ENCODE data around the gene TMED6. TPM values are rescaled to one million over a fixed set of nuclear protein-coding genes. Genes with fewer than 3 reads are reported as not detected.

The TMED6 gene
- total RNA-seq, 2 donors from 2014 or later = 3.6 to 6.0 TPM

DNA sequence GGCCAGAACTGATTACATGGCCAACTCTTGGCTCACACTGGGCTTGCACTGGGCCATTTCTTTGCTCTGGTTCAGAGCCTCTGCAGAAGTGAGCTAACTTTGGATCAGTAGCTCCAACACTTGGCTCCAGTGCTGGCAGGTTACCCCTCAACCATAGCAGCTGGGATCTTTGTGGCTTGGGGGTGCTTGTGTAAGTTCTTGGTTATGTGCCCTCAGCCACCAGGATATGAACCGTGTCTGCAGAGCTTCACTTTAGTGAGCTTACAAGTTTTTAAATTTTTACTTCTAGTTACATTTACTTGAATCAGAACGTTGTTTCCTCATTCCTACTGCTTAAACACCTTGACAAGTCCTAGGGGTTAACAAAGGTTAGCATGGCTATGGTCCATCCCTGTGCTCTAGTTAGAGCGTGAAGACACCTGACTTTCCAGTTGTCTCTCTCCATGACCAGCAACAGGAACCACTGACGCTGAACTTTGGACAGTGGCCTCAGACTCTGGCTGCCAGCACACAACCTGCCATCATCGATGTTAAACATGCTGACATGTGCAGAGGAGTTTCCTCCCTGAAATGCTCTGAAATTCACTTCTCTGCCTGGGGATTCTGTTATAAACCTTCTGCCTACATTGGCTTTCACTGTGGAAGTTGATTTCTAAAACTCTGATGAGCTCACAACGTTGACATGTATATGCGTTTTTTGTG lies 25.3 kb downstream of the TMED6 start:
- Histone ChIP-seq H3K36me3 (peaks cover 11% of the 10 kb centered on the region), H3K27me3 (no peaks in the 10 kb centered on the region), H3K4me3 (no peak overlapping the region), H3K9ac (ENCODE audit: low read depth in 2 of 2, low read length in 2 of 2) (peak overlapping the region in 1 of 2 donors; percentile 21), H3K9me3 (no peaks in the 10 kb centered on the region), H3K4me1 (peaks cover 35% of the 10 kb centered on the region), H3K27ac (peak overlapping the region; percentile 19)
- intact Hi-C loops (cut with DNase I) = no loop called here
- TF ChIP-seq, protein P1, sequence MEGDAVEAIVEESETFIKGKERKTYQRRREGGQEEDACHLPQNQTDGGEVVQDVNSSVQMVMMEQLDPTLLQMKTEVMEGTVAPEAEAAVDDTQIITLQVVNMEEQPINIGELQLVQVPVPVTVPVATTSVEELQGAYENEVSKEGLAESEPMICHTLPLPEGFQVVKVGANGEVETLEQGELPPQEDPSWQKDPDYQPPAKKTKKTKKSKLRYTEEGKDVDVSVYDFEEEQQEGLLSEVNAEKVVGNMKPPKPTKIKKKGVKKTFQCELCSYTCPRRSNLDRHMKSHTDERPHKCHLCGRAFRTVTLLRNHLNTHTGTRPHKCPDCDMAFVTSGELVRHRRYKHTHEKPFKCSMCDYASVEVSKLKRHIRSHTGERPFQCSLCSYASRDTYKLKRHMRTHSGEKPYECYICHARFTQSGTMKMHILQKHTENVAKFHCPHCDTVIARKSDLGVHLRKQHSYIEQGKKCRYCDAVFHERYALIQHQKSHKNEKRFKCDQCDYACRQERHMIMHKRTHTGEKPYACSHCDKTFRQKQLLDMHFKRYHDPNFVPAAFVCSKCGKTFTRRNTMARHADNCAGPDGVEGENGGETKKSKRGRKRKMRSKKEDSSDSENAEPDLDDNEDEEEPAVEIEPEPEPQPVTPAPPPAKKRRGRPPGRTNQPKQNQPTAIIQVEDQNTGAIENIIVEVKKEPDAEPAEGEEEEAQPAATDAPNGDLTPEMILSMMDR (IDR thresholded peaks at IDR 0.05) = no peak
- peak; percentile 72 for DNase-seq

DNA sequence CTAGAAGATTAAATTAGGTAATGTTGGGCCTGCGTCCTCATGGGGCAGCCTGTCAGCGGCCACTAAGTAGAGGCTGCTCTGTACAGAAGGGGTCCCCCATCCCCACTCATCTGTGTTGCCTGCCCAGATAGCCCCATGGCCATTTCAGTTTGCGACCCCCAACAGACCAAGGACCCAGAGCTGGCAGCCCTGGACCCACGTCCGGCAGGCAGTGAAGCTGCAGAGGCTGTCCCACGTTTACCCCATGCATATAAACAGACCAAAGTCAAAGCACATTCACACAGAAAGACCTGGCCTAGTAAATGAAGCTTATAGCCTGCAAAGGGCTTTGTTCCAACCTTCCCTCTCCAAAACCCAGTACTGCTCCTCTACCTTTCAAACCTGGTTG lies 25.8 kb downstream of the TMED6 start:
- intact Hi-C loops (cut with DNase I) = no loop called here
- Histone ChIP-seq H3K27ac (peak overlapping the region; percentile 19), H3K4me1 (peaks cover 35% of the 10 kb centered on the region), H3K9me3 (no peaks in the 10 kb centered on the region), H3K4me3 (no peak overlapping the region), H3K27me3 (no peaks in the 10 kb centered on the region), H3K36me3 (peaks cover 17% of the 10 kb centered on the region), H3K9ac (ENCODE audit: low read depth in 2 of 2, low read length in 2 of 2) (no peak overlapping the region)
- DNase-seq = no peak
- TF ChIP-seq, protein P1 (IDR thresholded peaks at IDR 0.05) = no peak

DNA sequence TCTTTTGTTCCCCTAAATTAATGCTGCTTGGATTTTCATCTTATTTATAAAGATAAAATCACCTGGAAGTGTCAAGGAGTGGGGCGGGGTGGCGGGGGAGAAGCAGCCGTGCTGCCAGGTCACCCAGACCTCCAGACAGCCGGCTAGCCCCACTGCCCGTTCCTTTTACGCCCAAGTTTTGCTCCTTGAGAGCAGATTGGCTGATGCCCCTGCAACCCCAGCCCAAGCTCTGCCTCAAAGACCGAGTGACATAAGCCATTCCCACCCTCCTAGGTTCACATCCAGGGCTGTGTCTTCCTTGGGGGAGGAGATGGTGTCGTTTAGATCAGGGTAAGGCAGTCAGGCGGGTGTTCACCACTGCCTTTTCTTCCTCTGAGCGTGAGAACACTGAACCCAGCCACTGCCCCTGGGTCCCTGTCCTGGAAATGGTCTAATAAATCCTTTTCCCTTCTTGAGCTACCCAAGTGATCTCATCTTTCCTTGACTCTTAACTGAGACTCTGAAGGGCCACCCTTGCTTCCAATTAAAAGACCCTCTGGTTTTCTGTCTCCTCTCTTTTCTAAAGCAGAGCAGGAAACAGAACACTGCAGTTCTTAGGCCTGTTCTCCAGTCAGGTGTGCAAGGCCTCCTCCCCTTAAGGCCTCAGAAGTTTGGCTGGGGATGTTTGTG lies 26.9 kb downstream of the TMED6 start:
- no peak overlapping the region for H3K27ac ChIP-seq
- DNase-seq = no peak
- intact Hi-C loops (cut with DNase I) = no loop called here
- peaks cover 35% of the 10 kb centered on the region for H3K4me1 ChIP-seq
- H3K9ac ChIP-seq (ENCODE audit: low read depth in 2 of 2, low read length in 2 of 2) = no peak overlapping the region
- no peaks in the 10 kb centered on the region for H3K9me3 ChIP-seq
- TF ChIP-seq, protein P1 (IDR thresholded peaks at IDR 0.05) = no peak
- peaks cover 23% of the 10 kb centered on the region for H3K36me3 ChIP-seq
- no peak overlapping the region for H3K4me3 ChIP-seq
- H3K27me3 ChIP-seq = no peaks in the 10 kb centered on the region

DNA sequence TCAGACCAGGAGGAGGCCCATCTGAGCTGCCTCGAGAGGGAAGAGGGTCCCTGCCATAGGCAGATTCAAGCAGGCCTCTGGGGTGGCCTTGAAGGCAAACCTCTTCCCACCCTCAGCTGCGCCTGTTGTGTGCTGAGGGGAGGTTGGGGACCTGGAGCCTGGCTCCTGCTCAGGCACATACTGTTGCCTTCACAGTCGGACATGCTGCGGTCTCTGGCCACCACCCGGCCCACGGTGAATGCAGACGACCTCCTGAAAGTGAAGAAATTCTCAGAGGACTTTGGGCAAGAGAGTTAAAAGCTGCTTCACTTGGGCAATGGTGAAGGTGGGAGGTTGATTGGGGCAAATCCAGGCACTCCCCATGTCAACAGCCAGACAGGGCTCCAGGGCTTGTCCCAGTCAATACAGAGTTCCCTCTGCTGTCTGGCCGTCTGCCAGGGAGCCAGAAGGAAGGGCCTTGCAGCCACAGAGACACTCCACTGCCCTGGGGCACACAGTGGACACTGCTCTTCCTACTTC lies 27.5 kb downstream of the TMED6 start:
- no peak overlapping the region for H3K27ac ChIP-seq
- no peak overlapping the region for H3K9ac ChIP-seq (ENCODE audit: low read depth in 2 of 2, low read length in 2 of 2)
- intact Hi-C loops (cut with DNase I) = no loop called here
- H3K27me3 ChIP-seq = no peaks in the 10 kb centered on the region
- H3K4me3 ChIP-seq = no peak overlapping the region
- no peaks in the 10 kb centered on the region for H3K9me3 ChIP-seq
- peak; percentile 69 for DNase-seq
- peaks cover 31% of the 10 kb centered on the region for H3K4me1 ChIP-seq
- TF ChIP-seq, protein P1 (IDR thresholded peaks at IDR 0.05) = no peak
- peaks cover 28% of the 10 kb centered on the region for H3K36me3 ChIP-seq

DNA sequence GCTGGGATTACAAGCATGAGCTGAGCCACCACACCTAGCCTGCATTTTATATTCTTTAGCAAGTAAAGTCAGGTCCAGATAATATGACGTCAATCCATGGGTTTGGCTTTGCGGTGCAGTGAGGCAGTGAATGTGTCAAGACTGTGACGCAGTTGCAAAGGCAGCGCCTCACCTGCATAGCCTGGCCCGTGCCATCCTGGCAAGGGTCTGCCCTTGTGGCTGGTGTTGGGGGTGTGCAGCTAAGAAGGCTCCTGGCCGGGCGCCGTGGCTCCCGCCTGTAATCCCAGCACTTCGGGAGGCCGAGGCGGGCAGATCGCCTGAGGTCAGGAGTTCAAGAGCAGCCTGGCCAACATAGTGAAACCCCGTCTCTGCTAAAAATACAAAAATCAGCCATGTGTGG lies 28.2 kb downstream of the TMED6 start:
- Histone ChIP-seq H3K27ac (no peak overlapping the region), H3K9me3 (no peaks in the 10 kb centered on the region), H3K4me3 (no peak overlapping the region), H3K27me3 (no peaks in the 10 kb centered on the region), H3K9ac (ENCODE audit: low read depth in 2 of 2, low read length in 2 of 2) (no peak overlapping the region), H3K36me3 (peaks cover 34% of the 10 kb centered on the region), H3K4me1 (peaks cover 24% of the 10 kb centered on the region)
- intact Hi-C loops (cut with DNase I) = no loop called here
- DNase-seq = no peak
- TF ChIP-seq, protein P1 (IDR thresholded peaks at IDR 0.05) = no peak
